ENCODE measurements around the gene ERVFRD-1.

DNA sequence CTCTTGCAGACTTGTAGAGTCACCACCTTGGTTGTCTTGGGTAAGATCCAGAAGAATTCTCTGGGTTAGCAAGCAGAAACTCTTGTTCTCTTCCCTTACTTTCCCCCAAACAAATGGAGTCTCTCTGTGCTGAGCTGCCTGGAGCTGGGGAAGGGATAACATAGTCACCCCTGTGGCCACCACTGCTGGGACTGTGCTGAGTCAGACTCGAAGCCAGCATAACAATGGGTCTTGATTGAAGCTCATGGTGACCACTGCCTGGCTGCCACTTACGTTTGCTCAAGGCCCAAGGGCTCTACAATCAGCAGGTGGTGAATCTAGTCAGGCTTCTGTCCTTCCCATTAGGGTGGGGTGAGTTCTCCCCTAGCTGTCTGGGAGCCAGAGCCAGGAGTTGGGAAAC is 15.4 kb upstream of the ERVFRD-1 start:
- no peak for TF ChIP-seq POLR2A (IDR thresholded peaks at IDR 0.05)
- TF ChIP-seq, protein P1, sequence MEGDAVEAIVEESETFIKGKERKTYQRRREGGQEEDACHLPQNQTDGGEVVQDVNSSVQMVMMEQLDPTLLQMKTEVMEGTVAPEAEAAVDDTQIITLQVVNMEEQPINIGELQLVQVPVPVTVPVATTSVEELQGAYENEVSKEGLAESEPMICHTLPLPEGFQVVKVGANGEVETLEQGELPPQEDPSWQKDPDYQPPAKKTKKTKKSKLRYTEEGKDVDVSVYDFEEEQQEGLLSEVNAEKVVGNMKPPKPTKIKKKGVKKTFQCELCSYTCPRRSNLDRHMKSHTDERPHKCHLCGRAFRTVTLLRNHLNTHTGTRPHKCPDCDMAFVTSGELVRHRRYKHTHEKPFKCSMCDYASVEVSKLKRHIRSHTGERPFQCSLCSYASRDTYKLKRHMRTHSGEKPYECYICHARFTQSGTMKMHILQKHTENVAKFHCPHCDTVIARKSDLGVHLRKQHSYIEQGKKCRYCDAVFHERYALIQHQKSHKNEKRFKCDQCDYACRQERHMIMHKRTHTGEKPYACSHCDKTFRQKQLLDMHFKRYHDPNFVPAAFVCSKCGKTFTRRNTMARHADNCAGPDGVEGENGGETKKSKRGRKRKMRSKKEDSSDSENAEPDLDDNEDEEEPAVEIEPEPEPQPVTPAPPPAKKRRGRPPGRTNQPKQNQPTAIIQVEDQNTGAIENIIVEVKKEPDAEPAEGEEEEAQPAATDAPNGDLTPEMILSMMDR (IDR thresholded peaks at IDR 0.05), result no peak
